Transverse colon (tissue), 4 donors: ENCODE results near the gene FNDC3B. TPM values are rescaled to one million over a fixed set of nuclear protein-coding genes. Genes with fewer than 3 reads are reported as not detected.
A peak's percentile ranks its signal among the peaks of the same experiment; 100 is the strongest.

Source experiments
- DNase-seq: peaks from one replicate; pipeline ENCODE4 v3.0.0-alpha.2; 2019
- H3K27ac ChIP-seq, 4 donors: fragments of 200-600 bp; sonication (generic); 2 replicates each; pipeline ENCODE4 v1.5.1; 2016 to 2018; ENCODE audit warnings: inconsistent platforms in 4 of 4
- H3K27me3 ChIP-seq: fragments of 200-600 bp; sonication (generic); 2 replicates; pipeline ENCODE4 v1.5.1; 2017; ENCODE audit warnings: inconsistent platforms
- H3K36me3 ChIP-seq, 4 donors: fragments of 200-600 bp; sonication (generic); 2 replicates each; pipeline ENCODE4 v1.5.1; 2017 to 2019; ENCODE audit warnings: inconsistent platforms in 4 of 4
- H3K4me1 ChIP-seq, 4 donors: fragments of 200-600 bp; sonication (generic); 2 replicates each; pipeline ENCODE4 v1.5.1; 2017 to 2020; ENCODE audit warnings: inconsistent platforms in 4 of 4
- H3K4me3 ChIP-seq, 4 donors: fragments of 200-600 bp; sonication (generic); 1 replicate in 1 of 4; 2 replicates in 3 of 4; pipeline versions ENCODE4 v1.5.1 to v1.6.1; 2017 to 2019; ENCODE audit warnings: inconsistent platforms in 4 of 4
- H3K9me3 ChIP-seq, 2 donors: fragments of 200-600 bp; sonication (generic); 2 replicates each; pipeline ENCODE4 v1.5.1; 2017 to 2019; ENCODE audit warnings: inconsistent platforms in 2 of 2
- EP300 ChIP-seq: sonication (generic); formaldehyde crosslinking; IDR thresholded peaks from one replicate; pipeline ENCODE4 v1.6.1; 2017; ENCODE audit warnings: antibody characterized with exemption, low read depth
- POLR2A ChIP-seq: fragments of 450-650 bp; IDR thresholded peaks from one replicate; pipeline ENCODE4 v1.6.1; 2016; ENCODE audit warnings: antibody characterized with exemption, mild to moderate bottlenecking, moderate library complexity
- POLR2AphosphoS5 ChIP-seq, 3 donors: sonication (generic); formaldehyde crosslinking; IDR thresholded peaks; one replicate each; pipeline ENCODE4 v1.6.1; 2016; ENCODE audit warnings: antibody characterized with exemption in 3 of 3
- WGBS, 2 donors: methylation state at CpG; one replicate each; pipeline ENCODE4 v1.1.5; 2018; ENCODE audit warnings: low coverage in 1 of 2; 5-methylcytosine and 5-hydroxymethylcytosine counted together
- in situ Hi-C, 4 donors: fragments of 200-750 bp; cut with MboI; loops; one replicate each; pipeline versions ENCODE4 v1.15.0 to v1.15.1; 2017; ENCODE audit warnings: low sequenced_read_pairs in 3 of 4, low pct_ligation_motif_present in 1 of 4, low pct_unique_long_range_greater_than_20kb in 1 of 4
- intact Hi-C: fragments of 100-400 bp; cut with DNase I; formaldehyde crosslinking; loops from one replicate; pipeline ENCODE4 v1.15.1; 2023; ENCODE audit warnings: low total_unique reads
- total RNA-seq, 4 donors: library from RNA; depleted of rRNA; stranded (reverse); fragments of >200 nt; gene quantifications; one replicate each; pipeline ENCODE4 v1.1.0, GENCODE V29; 2016
- TF ChIP-seq, protein P1 (sequence below), 5 experiments: fragments of 200-600 bp in 3 of 5; fragments of 450-650 bp in 2 of 5; sonication (generic) in 3 of 5; IDR thresholded peaks; 1 replicate in 2 of 5; 2 replicates in 3 of 5; pipeline ENCODE4 v1.5.1; 2016 to 2017; ENCODE audit warnings: antibody characterized with exemption in 5 of 5, inconsistent platforms in 3 of 5, mild to moderate bottlenecking in 2 of 5, moderate library complexity in 1 of 5

Gene FNDC3B
- total RNA-seq, 4 donors from 2014 or later: 28.5 to 85.7 (median 44.5) TPM

GRCh38 chr3:172043233-172043632 is 3.9 kb downstream of the FNDC3B start:
- Histone ChIP-seq H3K4me1 (peaks cover 4 to 58% (median 38%) of the 10 kb centered on the region in 4 donors), H3K4me3 (no peak overlapping the region), H3K9me3 (no peaks in the 10 kb centered on the region), H3K36me3 (no peaks in the 10 kb centered on the region), H3K27me3 (no peaks in the 10 kb centered on the region), H3K27ac (peak overlapping the region; percentile 12 to 99 (median 98))
- intact Hi-C loops: no loop called here
- TF ChIP-seq, protein P1, sequence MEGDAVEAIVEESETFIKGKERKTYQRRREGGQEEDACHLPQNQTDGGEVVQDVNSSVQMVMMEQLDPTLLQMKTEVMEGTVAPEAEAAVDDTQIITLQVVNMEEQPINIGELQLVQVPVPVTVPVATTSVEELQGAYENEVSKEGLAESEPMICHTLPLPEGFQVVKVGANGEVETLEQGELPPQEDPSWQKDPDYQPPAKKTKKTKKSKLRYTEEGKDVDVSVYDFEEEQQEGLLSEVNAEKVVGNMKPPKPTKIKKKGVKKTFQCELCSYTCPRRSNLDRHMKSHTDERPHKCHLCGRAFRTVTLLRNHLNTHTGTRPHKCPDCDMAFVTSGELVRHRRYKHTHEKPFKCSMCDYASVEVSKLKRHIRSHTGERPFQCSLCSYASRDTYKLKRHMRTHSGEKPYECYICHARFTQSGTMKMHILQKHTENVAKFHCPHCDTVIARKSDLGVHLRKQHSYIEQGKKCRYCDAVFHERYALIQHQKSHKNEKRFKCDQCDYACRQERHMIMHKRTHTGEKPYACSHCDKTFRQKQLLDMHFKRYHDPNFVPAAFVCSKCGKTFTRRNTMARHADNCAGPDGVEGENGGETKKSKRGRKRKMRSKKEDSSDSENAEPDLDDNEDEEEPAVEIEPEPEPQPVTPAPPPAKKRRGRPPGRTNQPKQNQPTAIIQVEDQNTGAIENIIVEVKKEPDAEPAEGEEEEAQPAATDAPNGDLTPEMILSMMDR (IDR thresholded peaks at IDR 0.05): no peak
- TF ChIP-seq POLR2AphosphoS5 (IDR thresholded peaks at IDR 0.05) (no peak), POLR2A (no peak), EP300 (no peak)
- no peak for DNase-seq
- 93% methylated on average over 5 of the region's 5 CpGs; no CpG with 5 or more reads in 1 of the 2 donors for WGBS, 2 donors
- in situ Hi-C loops: loop anchor here in 3 of 4 donors (25.0 kb wide), 2 partner anchors 269 to 294 kb away; no protein-coding TSS in a partner anchor

DNA sequence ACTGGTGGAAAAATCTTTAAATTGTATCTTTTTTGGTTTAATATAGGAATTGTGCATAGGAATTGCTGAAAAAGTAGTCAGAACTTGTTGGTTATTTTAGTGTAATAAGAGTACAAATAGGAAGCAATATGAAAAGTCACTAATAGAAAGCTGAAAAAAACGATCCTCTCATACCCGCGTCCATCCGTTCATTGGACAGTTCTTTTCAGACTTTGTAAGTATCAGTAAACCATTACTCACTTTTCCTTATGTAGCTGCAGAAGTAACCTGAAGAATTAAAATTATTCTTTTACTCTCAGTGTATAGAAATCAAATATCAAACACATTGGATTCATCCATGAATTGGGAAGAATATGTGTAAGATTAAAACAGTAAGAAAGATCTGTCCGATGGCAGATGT is 4.4 kb downstream of the FNDC3B start:
- in situ Hi-C loops: loop anchor here in 3 of 4 donors (25.0 kb wide), 2 partner anchors 269 to 294 kb away; no protein-coding TSS in a partner anchor
- Histone ChIP-seq H3K4me1 (peaks cover 4 to 55% (median 36%) of the 10 kb centered on the region in 4 donors), H3K4me3 (no peak overlapping the region), H3K27me3 (no peaks in the 10 kb centered on the region), H3K9me3 (no peaks in the 10 kb centered on the region), H3K36me3 (no peaks in the 10 kb centered on the region), H3K27ac (no peak overlapping the region)
- intact Hi-C loops: no loop called here
- 83 to 89% methylated on average over 5 of the region's 5 CpGs for WGBS, 2 donors
- TF ChIP-seq, protein P1 (IDR thresholded peaks at IDR 0.05): no peak
- no peak for DNase-seq

GRCh38 chr3:172044833-172045585 is 5.6 kb downstream of the FNDC3B start:
- Histone ChIP-seq H3K27ac (peak overlapping the region in 2 of 4 donors; percentile 7 to 12), H3K4me3 (no peak overlapping the region), H3K27me3 (no peaks in the 10 kb centered on the region), H3K4me1 (peaks cover 4 to 50% (median 32%) of the 10 kb centered on the region in 4 donors), H3K9me3 (no peaks in the 10 kb centered on the region), H3K36me3 (peaks cover 0 to 6% (median 0%) of the 10 kb centered on the region in 4 donors)
- WGBS, 2 donors: 64 to 71% methylated on average over 3 to 4 of the region's 4 CpGs
- in situ Hi-C loops (loop anchor here in 3 of 4 donors (25.0 kb wide), 2 partner anchors 267 to 292 kb away; no protein-coding TSS in a partner anchor), intact Hi-C loops (no loop called here)
- DNase-seq: no peak
- TF ChIP-seq POLR2A (no peak), POLR2AphosphoS5 (IDR thresholded peaks at IDR 0.05) (no peak), EP300 (no peak)
- TF ChIP-seq, protein P1 (IDR thresholded peaks at IDR 0.05): no peak

DNA sequence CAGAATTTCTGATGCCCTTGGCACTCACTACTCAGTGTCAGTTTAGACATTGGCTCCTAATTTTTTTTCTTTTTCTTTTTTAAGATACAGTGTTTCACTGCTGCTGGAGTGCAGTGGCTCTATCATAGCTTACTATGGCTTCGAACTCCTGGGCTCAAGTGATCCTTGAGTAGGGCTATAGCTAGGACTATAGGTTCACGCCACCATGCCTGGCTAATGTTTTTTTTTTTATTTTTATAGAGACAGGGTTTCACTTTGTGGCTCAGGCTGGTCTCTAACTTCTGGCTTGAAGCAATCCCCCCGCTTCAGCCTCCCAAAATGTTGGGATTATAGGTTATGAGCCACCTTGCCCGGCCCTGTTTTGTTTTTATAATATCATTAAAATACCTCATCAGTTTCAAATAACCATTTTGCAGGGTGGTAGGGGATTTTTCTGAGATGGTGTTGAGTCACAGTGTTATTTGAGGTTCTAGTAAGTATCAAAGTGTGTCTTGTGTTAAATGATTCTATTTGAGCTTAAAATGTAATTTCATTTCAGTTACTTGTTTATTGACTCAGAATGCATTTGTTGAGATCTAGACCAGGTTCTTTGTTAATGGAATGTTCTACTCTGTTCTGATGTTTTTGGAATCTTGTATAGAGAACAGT is 7.0 kb downstream of the FNDC3B start:
- intact Hi-C loops (no loop called here), in situ Hi-C loops (loop anchor here in 3 of 4 donors (25.0 kb wide), 2 partner anchors 266 to 291 kb away; no protein-coding TSS in a partner anchor)
- TF ChIP-seq POLR2AphosphoS5 (IDR thresholded peaks at IDR 0.05) (no peak), EP300 (no peak)
- TF ChIP-seq, protein P1 (IDR thresholded peaks at IDR 0.05): no peak
- DNase-seq: no peak
- H3K27me3 ChIP-seq: no peaks in the 10 kb centered on the region
- H3K27ac ChIP-seq: peak overlapping the region in 1 of 4 donors; percentile 4
- 79 to 85% methylated on average over 4 of the region's 4 CpGs for WGBS, 2 donors
- no peaks in the 10 kb centered on the region for H3K9me3 ChIP-seq
- peaks cover 4 to 47% (median 32%) of the 10 kb centered on the region in 4 donors for H3K4me1 ChIP-seq
- peaks cover 0 to 6% (median 0%) of the 10 kb centered on the region in 4 donors for H3K36me3 ChIP-seq
- no peak overlapping the region for H3K4me3 ChIP-seq
